GM18505 (cell line): Measurements from ENCODE around the gene L1TD1.
"Not testable (repeated sequence)": the region's sequence is repeated elsewhere in the genome, so short reads cannot be mapped to it uniquely, and the experiment has no call there.

ENCODE experiments used
- ATAC-seq: cut with Tn5 transposase; IDR thresholded peaks from one replicate; pipeline ENCODE4 v1.9.1; 2021; ENCODE audit not compliant: unreplicated experiment
- POLR2A ChIP-seq: IDR thresholded peaks from 4 replicates; pipeline ENCODE4 v1.6.1; 2011; ENCODE audit warnings: borderline replicate concordance; ENCODE audit not compliant: insufficient read depth, insufficient read length; ENCODE audit errors: extremely low read depth

Gene L1TD1

DNA sequence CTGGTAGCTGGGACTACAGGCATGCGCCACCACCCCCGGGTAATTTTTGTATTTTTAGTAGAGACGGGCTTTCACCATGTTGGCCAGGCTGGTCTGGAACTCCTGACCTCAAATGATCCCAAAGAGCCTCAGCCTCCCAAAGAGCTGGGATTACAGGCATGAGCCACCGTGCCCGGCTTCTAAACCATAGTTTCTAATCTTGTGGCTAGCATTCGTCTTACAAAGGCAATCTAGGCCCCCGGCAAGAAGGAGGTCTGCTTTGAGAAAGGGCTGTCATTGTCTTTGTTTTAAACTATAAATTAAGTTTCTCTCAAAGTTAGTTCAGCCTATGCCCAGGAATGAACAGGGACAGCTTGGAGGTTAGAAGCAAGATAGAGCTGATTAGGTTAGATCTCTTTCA lies 10.3 kb upstream of the L1TD1 start:
- ATAC-seq, result no peak

GRCh38 chr1:62185233-62185632 lies 9.4 kb upstream of the L1TD1 start:
- ATAC-seq, result not testable (repeated sequence)

More for the DNA sequence above, 10.3 kb upstream of the L1TD1 start:
- no peak for TF ChIP-seq POLR2A

GRCh38 chr1:62185677-62186076 lies 9.0 kb upstream of the L1TD1 start:
- no peak for ATAC-seq

DNA sequence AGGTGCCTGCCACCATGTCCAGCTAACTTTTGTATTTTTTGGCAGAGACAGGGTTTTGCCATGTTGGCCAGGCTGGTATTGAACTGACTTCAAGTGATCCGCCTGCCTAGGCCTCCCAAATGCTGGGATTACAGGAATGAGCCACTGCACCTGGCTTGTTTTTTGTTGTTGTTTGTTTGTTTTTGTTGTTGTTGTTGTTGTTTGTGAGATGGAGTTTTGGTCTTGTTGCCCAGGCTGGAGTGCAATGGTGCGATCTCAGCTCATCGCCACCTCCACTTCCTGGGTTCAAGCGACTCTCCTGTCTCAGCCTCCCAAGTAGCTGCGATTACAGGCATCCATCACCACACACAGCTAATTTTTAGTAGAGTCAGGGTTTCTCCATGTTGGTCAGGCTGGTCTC lies 7.1 kb upstream of the L1TD1 start:
- no peak for TF ChIP-seq POLR2A
- no peak for ATAC-seq

More at GRCh38 chr1:62185677-62186076, 9.0 kb upstream of the L1TD1 start:
- TF ChIP-seq POLR2A, result no peak

DNA sequence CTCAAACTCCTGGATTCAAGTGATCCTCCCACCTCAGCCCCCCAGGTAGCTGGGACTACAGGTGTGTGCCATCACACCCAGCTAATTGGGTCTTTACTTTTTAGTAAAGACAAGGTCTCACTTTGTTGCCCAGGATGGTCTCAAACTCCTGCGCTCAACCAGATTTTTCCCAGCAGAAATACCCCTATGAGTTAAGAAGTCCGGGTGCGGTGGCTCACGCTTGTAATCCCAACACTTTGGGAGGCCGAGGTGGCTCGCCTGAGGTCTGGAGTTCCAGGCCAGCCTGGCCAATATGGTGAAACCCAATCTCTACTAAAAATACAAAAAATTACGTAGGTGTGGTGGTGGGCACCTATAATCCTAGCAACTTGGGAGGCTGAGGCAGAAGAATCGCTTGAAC lies 6.5 kb upstream of the L1TD1 start:
- no peak for ATAC-seq
- no peak for TF ChIP-seq POLR2A

DNA sequence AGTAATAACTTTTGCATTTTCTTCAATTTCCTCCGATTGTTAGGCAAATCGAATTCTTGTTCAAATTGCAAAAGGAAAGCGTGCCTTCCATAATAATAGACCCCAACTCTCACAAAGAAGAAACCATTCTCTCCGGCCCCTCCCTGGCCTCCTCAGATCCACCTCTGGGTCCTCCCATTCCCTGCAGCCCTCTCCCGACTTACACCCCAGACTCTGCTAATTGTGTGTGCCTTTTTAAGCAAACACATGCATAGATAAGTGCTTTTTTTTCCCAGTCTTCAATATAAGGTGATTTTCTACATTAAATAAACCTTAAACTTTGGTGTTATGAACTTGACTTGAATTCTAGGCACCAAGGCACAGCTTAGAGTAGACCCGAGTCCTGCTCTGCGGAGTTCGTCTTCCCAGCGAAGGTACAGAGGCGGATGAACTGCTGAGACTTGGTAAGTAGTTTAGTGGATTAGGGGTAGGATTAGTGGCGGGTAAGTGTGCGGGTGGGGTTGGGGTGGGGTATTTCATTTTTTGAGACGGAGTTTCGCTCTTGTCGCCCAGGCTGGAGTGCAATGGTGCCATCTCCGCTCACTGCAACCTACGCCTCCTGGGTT lies 1.5 kb downstream of the L1TD1 start:
- no peak for ATAC-seq
- no peak for TF ChIP-seq POLR2A

DNA sequence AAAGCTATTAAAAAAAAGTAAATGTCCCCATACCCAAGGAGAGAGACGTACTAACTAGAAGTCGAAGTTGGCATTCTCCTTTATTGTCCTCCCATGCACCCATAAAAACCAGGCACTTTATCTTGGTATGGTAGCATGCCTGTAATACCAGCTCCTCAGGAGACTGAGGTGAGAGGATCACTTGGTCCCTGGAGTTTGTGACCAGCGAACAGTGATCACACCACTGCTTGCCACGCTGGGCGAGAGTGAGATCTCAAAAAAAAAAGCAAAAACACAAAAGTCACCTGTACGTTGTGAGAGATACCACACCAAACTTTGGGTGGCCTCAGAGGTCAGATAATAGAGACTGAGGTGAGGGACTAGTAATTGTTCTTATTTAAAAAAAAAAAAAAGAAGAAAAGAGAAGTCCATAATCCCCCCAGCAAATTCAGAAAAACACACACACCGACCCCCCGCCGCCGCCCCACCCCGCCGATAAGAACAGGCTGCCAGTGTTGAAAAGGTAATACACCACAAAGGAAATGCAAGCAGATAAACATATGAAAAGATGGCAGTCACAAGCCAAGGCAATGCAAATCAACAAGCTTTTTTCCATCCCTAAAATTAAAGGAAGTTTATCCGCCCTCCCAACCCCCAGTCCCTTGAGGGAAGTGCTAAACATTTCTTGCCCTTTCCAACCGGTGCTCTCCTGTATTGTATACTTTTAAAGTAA lies 3.6 kb downstream of the L1TD1 start:
- no peak for ATAC-seq
- TF ChIP-seq POLR2A, result no peak

DNA sequence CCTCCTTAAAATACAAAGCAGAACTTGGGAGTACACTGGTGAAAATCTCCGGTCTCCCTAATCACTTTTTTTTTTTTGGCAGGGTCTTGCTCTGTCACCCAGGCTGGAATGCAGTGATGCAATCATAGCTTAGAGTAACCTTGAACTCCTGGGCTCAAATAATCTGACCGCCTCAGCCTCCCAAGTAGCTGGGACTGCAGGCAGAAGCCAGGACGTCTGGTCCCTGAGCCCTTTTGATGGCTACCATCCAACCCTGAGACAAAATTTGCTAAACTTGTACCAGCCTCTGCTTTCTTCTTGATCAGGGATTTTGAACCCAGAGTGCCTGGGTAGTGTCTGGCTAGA lies 4.1 kb downstream of the L1TD1 start:
- no peak for ATAC-seq
- no peak for TF ChIP-seq POLR2A

GRCh38 chr1:62207187-62207586 lies 12.5 kb downstream of the L1TD1 start:
- no peak for TF ChIP-seq POLR2A
- ATAC-seq, result no peak

GRCh38 chr1:62208087-62208486 lies 13.4 kb downstream of the L1TD1 start:
- ATAC-seq, result no peak
- no peak for TF ChIP-seq POLR2A

DNA sequence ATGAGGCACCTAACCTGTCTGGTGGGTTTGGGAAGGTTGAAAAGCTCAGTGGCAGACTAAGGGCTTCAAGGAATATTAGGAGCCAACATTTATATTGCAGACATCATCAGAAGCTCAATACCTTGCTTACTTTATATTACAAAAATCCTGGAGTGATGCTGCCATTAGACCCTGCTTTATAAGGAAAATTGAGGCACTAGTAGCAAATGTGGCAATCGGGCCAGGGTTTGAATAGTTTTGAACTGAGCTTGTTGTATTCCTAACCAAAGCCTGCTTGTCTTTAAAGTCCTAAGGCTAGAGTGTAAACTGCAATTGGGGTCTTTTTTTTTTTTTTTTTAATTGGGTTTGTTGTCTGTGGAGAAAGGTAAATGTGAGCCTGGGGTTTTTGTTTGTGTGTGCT lies 14.3 kb downstream of the L1TD1 start:
- no peak for ATAC-seq

DNA sequence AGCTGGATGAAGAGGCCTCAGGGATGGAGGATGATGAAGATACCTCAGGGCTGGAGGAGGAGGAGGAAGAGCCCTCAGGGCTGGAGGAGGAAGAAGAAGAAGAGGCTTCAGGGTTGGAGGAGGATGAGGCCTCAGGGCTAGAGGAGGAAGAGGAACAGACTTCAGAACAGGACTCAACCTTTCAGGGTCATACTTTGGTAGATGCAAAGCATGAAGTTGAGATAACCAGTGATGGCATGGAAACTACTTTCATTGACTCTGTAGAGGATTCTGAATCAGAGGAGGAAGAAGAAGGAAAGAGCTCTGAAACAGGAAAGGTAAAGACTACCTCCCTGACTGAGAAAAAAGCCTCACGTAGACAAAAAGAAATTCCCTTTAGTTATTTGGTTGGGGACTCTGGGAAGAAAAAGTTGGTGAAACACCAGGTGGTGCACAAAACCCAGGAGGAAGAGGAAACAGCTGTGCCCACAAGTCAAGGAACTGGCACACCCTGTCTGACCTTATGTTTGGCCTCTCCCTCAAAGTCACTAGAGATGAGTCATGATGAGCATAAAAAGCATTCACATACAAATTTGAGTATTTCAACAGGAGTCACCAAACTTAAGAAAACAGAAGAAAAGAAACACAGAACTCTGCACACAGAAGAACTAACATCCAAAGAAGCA lies 15.4 kb downstream of the L1TD1 start:
- no peak for TF ChIP-seq POLR2A
- no peak for ATAC-seq

More for the DNA sequence above, 14.3 kb downstream of the L1TD1 start:
- TF ChIP-seq POLR2A, result no peak

GRCh38 chr1:62210960-62211359 lies 16.3 kb downstream of the L1TD1 start:
- no peak for TF ChIP-seq POLR2A
- no peak for ATAC-seq

- no peak for TF ChIP-seq POLR2A
- ATAC-seq, result no peak
Measured at GRCh38 chr1:62212411-62212810, 17.8 kb downstream of the L1TD1 start.
